Neural progenitor cell (in vitro differentiated cells): ENCODE data around the gene FOXD3. TPM values are rescaled to one million over a fixed set of nuclear protein-coding genes. Genes with fewer than 3 reads are reported as not detected.

Experiments used
- DNase-seq: peaks from one replicate; pipeline ENCODE4 v3.0.0-alpha.2; 2016; ENCODE audit warnings: low spot score
- H2AFZ ChIP-seq: fragments of 200-600 bp; sonication (generic); replicated peaks from 2 replicates; pipeline ENCODE4 v1.6.1; 2016; ENCODE audit warnings: antibody characterized with exemption
- H3F3A ChIP-seq: fragments of 200-600 bp; sonication (generic); 2 replicates; pipeline ENCODE4 v1.6.1; 2016; ENCODE audit warnings: antibody characterized with exemption, low read depth
- H3K27ac ChIP-seq: fragments of 200-600 bp; sonication (generic); 2 replicates; pipeline ENCODE4 v1.5.1; 2016; ENCODE audit warnings: mild to moderate bottlenecking
- H3K27me3 ChIP-seq: fragments of 200-600 bp; sonication (generic); 2 replicates; pipeline ENCODE4 v1.6.1; 2016; ENCODE audit warnings: mild to moderate bottlenecking, moderate library complexity
- H3K36me3 ChIP-seq: fragments of 200-600 bp; sonication (generic); 2 replicates; pipeline ENCODE4 v1.5.1; 2016
- H3K4me1 ChIP-seq: fragments of 200-600 bp; sonication (generic); 2 replicates; pipeline ENCODE4 v1.6.1; 2016; ENCODE audit warnings: mixed run types
- H3K4me2 ChIP-seq: fragments of 200-600 bp; sonication (generic); 2 replicates; pipeline ENCODE4 v1.6.1; 2016
- H3K4me3 ChIP-seq: fragments of 200-600 bp; sonication (generic); 2 replicates; pipeline ENCODE4 v1.5.1; 2016
- H3K79me2 ChIP-seq: fragments of 200-600 bp; sonication (generic); 2 replicates; pipeline ENCODE4 v1.6.1; 2016; ENCODE audit warnings: low read depth
- H3K9ac ChIP-seq: fragments of 200-600 bp; sonication (generic); 2 replicates; pipeline ENCODE4 v1.6.1; 2016
- H3K9me3 ChIP-seq: fragments of 200-600 bp; sonication (generic); 2 replicates; pipeline ENCODE4 v1.5.1; 2016; ENCODE audit warnings: low read depth
- H4K20me1 ChIP-seq: fragments of 200-600 bp; sonication (generic); 2 replicates; pipeline ENCODE4 v1.6.1; 2016; ENCODE audit warnings: low read depth
- H3K27ac Mint-ChIP-seq: 3 replicates; pipeline ENCODE4 v1.8.0; 2021; ENCODE audit warnings: mixed read lengths
- H3K27me3 Mint-ChIP-seq: 2 replicates; pipeline ENCODE4 v1.8.0; 2022; ENCODE audit warnings: low read depth, mild to moderate bottlenecking, inconsistent platforms, moderate library complexity, mixed read lengths; ENCODE audit not compliant: insufficient read depth
- H3K36me3 Mint-ChIP-seq: 3 replicates; pipeline ENCODE4 v1.8.0; 2021; ENCODE audit warnings: mixed read lengths
- H3K4me1 Mint-ChIP-seq: 3 replicates; pipeline ENCODE4 v1.8.0; 2021; ENCODE audit warnings: mixed read lengths
- H3K4me3 Mint-ChIP-seq: 3 replicates; pipeline ENCODE4 v1.8.0; 2021; ENCODE audit warnings: mild to moderate bottlenecking, moderate library complexity, mixed read lengths
- H3K9me3 Mint-ChIP-seq: 3 replicates; pipeline ENCODE4 v1.8.0; 2020; ENCODE audit warnings: mixed read lengths
- EZH2 ChIP-seq: fragments of 200-600 bp; sonication (generic); IDR thresholded peaks from 2 replicates; pipeline ENCODE4 v1.6.1; 2017; ENCODE audit warnings: antibody characterized with exemption, mild to moderate bottlenecking, moderate library complexity
- EZH2phosphoT487 ChIP-seq: fragments of 200-600 bp; sonication (generic); IDR thresholded peaks from 2 replicates; pipeline ENCODE4 v1.6.1; 2017; ENCODE audit warnings: antibody characterized with exemption
- total RNA-seq: library from RNA; depleted of rRNA; stranded (reverse); fragments of >200 nt; gene quantifications from 2 replicates; pipeline ENCODE4 v1.2.3, GENCODE V29; 2015; ENCODE audit warnings: low replicate concordance
- TF ChIP-seq, protein P1 (sequence below): fragments of 200-600 bp; sonication (generic); IDR thresholded peaks from 2 replicates; pipeline ENCODE4 v1.5.1; 2017; ENCODE audit warnings: antibody characterized with exemption, mild to moderate bottlenecking

Gene FOXD3
- total RNA-seq, 1 donor from 2014 or later, result 0.06 TPM

GRCh38 chr1:63324779-63325119 is 2.4 kb downstream of the FOXD3 start:
- Histone ChIP-seq H3K4me3 (peak overlapping the region; percentile 45), H3K4me2 (peak overlapping the region; percentile 74), H2AFZ (no peak overlapping the region), H3K79me2 (no peaks in the 10 kb centered on the region), H3K36me3 (no peaks in the 10 kb centered on the region), H3K9me3 (no peaks in the 10 kb centered on the region), H3K27ac (no peak overlapping the region), H3F3A (peaks cover 66% of the 10 kb centered on the region), H4K20me1 (peaks cover 83% of the 10 kb centered on the region), H3K9ac (no peak overlapping the region), H3K4me1 (peaks cover 13% of the 10 kb centered on the region), H3K27me3 (peaks cover 100% of the 10 kb centered on the region)
- Mint-ChIP-seq H3K36me3 (peaks cover 1% of the 10 kb centered on the region), H3K4me1 (peaks cover 20% of the 10 kb centered on the region), H3K27me3 (peaks cover 84% of the 10 kb centered on the region), H3K9me3 (no peaks in the 10 kb centered on the region), H3K27ac (no peak overlapping the region), H3K4me3 (peak overlapping the region; percentile 84)
- peak; percentile 18 for TF ChIP-seq EZH2phosphoT487
- TF ChIP-seq, protein P1, sequence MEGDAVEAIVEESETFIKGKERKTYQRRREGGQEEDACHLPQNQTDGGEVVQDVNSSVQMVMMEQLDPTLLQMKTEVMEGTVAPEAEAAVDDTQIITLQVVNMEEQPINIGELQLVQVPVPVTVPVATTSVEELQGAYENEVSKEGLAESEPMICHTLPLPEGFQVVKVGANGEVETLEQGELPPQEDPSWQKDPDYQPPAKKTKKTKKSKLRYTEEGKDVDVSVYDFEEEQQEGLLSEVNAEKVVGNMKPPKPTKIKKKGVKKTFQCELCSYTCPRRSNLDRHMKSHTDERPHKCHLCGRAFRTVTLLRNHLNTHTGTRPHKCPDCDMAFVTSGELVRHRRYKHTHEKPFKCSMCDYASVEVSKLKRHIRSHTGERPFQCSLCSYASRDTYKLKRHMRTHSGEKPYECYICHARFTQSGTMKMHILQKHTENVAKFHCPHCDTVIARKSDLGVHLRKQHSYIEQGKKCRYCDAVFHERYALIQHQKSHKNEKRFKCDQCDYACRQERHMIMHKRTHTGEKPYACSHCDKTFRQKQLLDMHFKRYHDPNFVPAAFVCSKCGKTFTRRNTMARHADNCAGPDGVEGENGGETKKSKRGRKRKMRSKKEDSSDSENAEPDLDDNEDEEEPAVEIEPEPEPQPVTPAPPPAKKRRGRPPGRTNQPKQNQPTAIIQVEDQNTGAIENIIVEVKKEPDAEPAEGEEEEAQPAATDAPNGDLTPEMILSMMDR, result no peak
- TF ChIP-seq EZH2, result no peak
- no peak for DNase-seq

- H3K9me3 Mint-ChIP-seq, result no peaks in the 10 kb centered on the region
- peaks cover 1% of the 10 kb centered on the region for H3K36me3 Mint-ChIP-seq
- H3K27ac Mint-ChIP-seq, result no peak overlapping the region
- peak overlapping the region; percentile 58 for H3K4me3 Mint-ChIP-seq
- Histone ChIP-seq H3K4me3 (no peak overlapping the region), H4K20me1 (peaks cover 78% of the 10 kb centered on the region), H3F3A (peaks cover 61% of the 10 kb centered on the region), H3K9ac (no peak overlapping the region), H2AFZ (no peak overlapping the region), H3K9me3 (no peaks in the 10 kb centered on the region), H3K4me1 (peaks cover 14% of the 10 kb centered on the region), H3K27ac (no peak overlapping the region), H3K79me2 (no peaks in the 10 kb centered on the region), H3K27me3 (peaks cover 100% of the 10 kb centered on the region), H3K36me3 (no peaks in the 10 kb centered on the region), H3K4me2 (no peak overlapping the region)
- no peak for TF ChIP-seq EZH2
- TF ChIP-seq, protein P1, result no peak
- TF ChIP-seq EZH2phosphoT487, result no peak
- peaks cover 22% of the 10 kb centered on the region for H3K4me1 Mint-ChIP-seq
- DNase-seq, result peak; percentile 11
- peaks cover 81% of the 10 kb centered on the region for H3K27me3 Mint-ChIP-seq
Observed at GRCh38 chr1:63325279-63325985, 3.1 kb downstream of the FOXD3 start.

- H3K36me3 Mint-ChIP-seq, result peaks cover 1% of the 10 kb centered on the region
- Histone ChIP-seq H4K20me1 (peaks cover 78% of the 10 kb centered on the region), H3K4me3 (no peak overlapping the region), H3K36me3 (no peaks in the 10 kb centered on the region), H3K79me2 (no peaks in the 10 kb centered on the region), H3K4me1 (peaks cover 21% of the 10 kb centered on the region), H3K27me3 (peaks cover 100% of the 10 kb centered on the region), H3K9me3 (no peaks in the 10 kb centered on the region), H3F3A (peaks cover 66% of the 10 kb centered on the region), H2AFZ (no peak overlapping the region), H3K9ac (no peak overlapping the region), H3K27ac (no peak overlapping the region), H3K4me2 (no peak overlapping the region)
- TF ChIP-seq, protein P1, result no peak
- TF ChIP-seq EZH2phosphoT487 (peak; percentile 94), EZH2 (peak; percentile 82)
- peak; percentile 68 for DNase-seq
- peaks cover 81% of the 10 kb centered on the region for H3K27me3 Mint-ChIP-seq
- peak overlapping the region; percentile 37 for H3K4me3 Mint-ChIP-seq
- no peaks in the 10 kb centered on the region for H3K9me3 Mint-ChIP-seq
- no peak overlapping the region for H3K27ac Mint-ChIP-seq
- peaks cover 25% of the 10 kb centered on the region for H3K4me1 Mint-ChIP-seq
Observed at GRCh38 chr1:63326106-63326472, 3.7 kb downstream of the FOXD3 start.
